Activated CD8-positive, alpha-beta T cell treated with anti-CD3 and anti-CD28 coated beads for 36 hours (primary cell): ENCODE measurements around the gene JAK1. TPM values are rescaled to one million over a fixed set of nuclear protein-coding genes. Genes with fewer than 3 reads are reported as not detected.

Experiments
- ATAC-seq: fragments of 200-7000 bp; cut with Tn5 transposase; one replicate; pipeline ENCODE4 v1.10.0; 2021; ENCODE audit warnings: mild to moderate bottlenecking, moderate library complexity
- CTCF ChIA-PET: fragments of 350-600 bp; sonication (Branson Sonifier 250); formaldehyde crosslinking; loops from one replicate; lab custom pipeline; 2021; ENCODE audit warnings: antibody characterized with exemption; lab: Charles Lee
- POLR2A ChIA-PET: fragments of 350-600 bp; sonication (Branson Sonifier 250); formaldehyde crosslinking; loops from one replicate; lab custom pipeline; 2021; ENCODE audit warnings: antibody characterized with exemption; lab: Charles Lee
- DNase-seq: peaks from one replicate; pipeline ENCODE4 v3.0.0-alpha.2; 2020
- H3K27ac Mint-ChIP-seq: one replicate; pipeline ENCODE4 v1.8.0; 2021; ENCODE audit warnings: mild to moderate bottlenecking, mixed read lengths
- H3K27me3 Mint-ChIP-seq: one replicate; pipeline ENCODE4 v1.8.0; 2021; ENCODE audit warnings: mixed read lengths
- H3K36me3 Mint-ChIP-seq: one replicate; pipeline ENCODE4 v1.8.0; 2021; ENCODE audit warnings: low read depth, mixed read lengths
- H3K4me1 Mint-ChIP-seq: one replicate; pipeline ENCODE4 v1.8.0; 2021; ENCODE audit warnings: low read depth, mixed read lengths
- H3K4me3 Mint-ChIP-seq: one replicate; pipeline ENCODE4 v1.8.0; 2021; ENCODE audit warnings: mild to moderate bottlenecking, moderate library complexity, mixed read lengths
- H3K9me3 Mint-ChIP-seq: one replicate; pipeline ENCODE4 v1.8.0; 2021; ENCODE audit warnings: mixed read lengths
- CTCF ChIP-seq: fragments of 200-600 bp; IDR thresholded peaks from one replicate; pipeline ENCODE4 v1.8.0; 2022; ENCODE audit warnings: antibody characterized with exemption, mild to moderate bottlenecking
- intact Hi-C: fragments of 100-400 bp; cut with micrococcal nuclease; formaldehyde crosslinking; loops from one replicate; pipeline ENCODE4 v1.10.0; 2022
- total RNA-seq, 2 experiments: library from RNA; stranded (reverse); gene quantifications; one replicate each; pipeline ENCODE4 v1.2.3, GENCODE V29; 2021

The JAK1 gene
- total RNA-seq, 2 experiments from 2014 or later: 96.3 to 108 TPM

DNA sequence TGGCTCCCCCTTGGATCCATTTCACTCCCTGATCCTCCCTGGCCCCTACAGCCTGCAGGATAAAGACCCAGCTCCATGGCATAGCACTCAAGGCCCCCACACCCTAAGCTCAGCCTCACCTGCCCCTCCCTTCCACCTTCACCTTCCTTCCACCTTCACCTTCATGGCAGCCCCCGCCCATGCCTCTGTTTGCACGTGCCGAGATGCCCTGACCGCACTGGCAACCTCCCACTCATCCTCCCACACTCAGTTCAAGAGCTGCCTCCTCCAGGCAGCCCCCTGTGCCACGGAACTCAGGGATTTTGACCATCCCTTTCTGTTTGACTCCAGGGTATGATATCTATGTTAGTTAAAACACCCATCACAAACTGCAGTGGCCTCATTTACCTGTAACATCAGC lies 111.7 kb downstream of the JAK1 start:
- H3K9me3 Mint-ChIP-seq: no peaks in the 10 kb centered on the region
- POLR2A ChIA-PET: no interaction called here

GRCh38 chr1:64851664-64852063 lies 114.7 kb downstream of the JAK1 start:
- DNase-seq: no peak
- Mint-ChIP-seq H3K4me3 (no peak overlapping the region), H3K27ac (no peak overlapping the region), H3K4me1 (no peaks in the 10 kb centered on the region), H3K9me3 (no peaks in the 10 kb centered on the region), H3K27me3 (no peaks in the 10 kb centered on the region), H3K36me3 (peaks cover 24% of the 10 kb centered on the region)
- POLR2A ChIA-PET: interaction anchor here (0.5 kb wide), 1 partner anchor 375 kb away, joined by 3 read pairs; no protein-coding TSS in a partner anchor
- CTCF ChIA-PET: no interaction called here
- intact Hi-C loops: no loop called here
- no peak for ATAC-seq
- no peak for TF ChIP-seq CTCF

More for the DNA sequence above, 111.7 kb downstream of the JAK1 start:
- no peak for DNase-seq
- Mint-ChIP-seq H3K27ac (peak overlapping the region; percentile 42), H3K27me3 (no peaks in the 10 kb centered on the region), H3K36me3 (peaks cover 49% of the 10 kb centered on the region), H3K4me1 (peaks cover under 1% of the 10 kb centered on the region), H3K4me3 (no peak overlapping the region)
- TF ChIP-seq CTCF: no peak
- ATAC-seq: no peak
- CTCF ChIA-PET: no interaction called here
- intact Hi-C loops: no loop called here

DNA sequence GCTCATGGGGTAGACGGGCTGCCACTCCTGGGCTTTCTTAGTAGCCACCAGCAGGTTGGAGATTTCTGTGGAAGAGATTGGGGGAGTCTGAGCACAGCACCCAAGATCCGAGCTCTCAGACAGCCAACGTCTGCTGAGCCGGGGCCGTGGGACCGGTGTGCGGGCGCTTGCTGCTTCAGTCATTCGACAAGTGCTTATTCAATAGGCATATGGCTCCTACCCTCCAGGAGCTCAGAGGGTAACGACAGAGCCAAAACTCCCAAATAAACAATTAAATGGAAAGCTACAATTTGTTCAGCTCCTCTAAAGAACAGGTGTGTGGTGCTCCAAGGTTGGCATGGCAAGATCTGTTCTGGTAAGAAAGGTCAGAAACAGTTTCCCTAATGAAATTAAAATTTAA lies 115.5 kb downstream of the JAK1 start:
- no peak for TF ChIP-seq CTCF
- DNase-seq: no peak
- intact Hi-C loops: no loop called here
- Mint-ChIP-seq H3K4me3 (no peak overlapping the region), H3K36me3 (peaks cover 19% of the 10 kb centered on the region), H3K27me3 (no peaks in the 10 kb centered on the region), H3K27ac (no peak overlapping the region), H3K4me1 (no peaks in the 10 kb centered on the region), H3K9me3 (no peaks in the 10 kb centered on the region)
- ChIA-PET CTCF (interaction anchor here (0.7 kb wide), 1 partner anchor 21 kb away, joined by 3 read pairs; no protein-coding TSS in a partner anchor), POLR2A (interaction anchor here (1.0 kb wide), 1 partner anchor 12 kb away, joined by 3 read pairs; no protein-coding TSS in a partner anchor)
- no peak for ATAC-seq

DNA sequence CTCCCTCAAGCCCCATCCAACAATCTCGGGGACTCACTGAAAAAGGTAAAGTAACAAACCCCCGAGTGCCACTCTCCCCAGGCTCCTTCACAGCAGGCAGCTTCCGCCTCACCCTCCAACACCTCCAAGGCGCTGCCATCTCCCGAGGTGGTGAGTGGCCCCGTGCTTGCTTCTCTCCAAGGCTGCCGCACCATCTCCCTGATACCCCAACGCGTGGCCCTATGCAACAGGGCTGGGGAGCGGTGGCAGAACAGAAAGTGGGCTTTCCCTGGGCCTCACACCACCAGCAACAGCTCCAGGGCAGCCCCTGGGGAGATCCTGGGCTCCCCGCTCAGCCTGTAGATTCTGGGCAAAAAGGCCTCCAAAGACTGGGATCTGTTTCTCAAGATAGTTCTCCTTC lies 116.4 kb downstream of the JAK1 start:
- CTCF ChIA-PET: no interaction called here

More for the DNA sequence above, 116.4 kb downstream of the JAK1 start:
- Mint-ChIP-seq H3K27me3 (no peaks in the 10 kb centered on the region), H3K4me3 (no peak overlapping the region), H3K9me3 (no peaks in the 10 kb centered on the region), H3K4me1 (no peaks in the 10 kb centered on the region), H3K27ac (no peak overlapping the region), H3K36me3 (peaks cover 13% of the 10 kb centered on the region)
- DNase-seq (no peak), ATAC-seq (no peak)
- no peak for TF ChIP-seq CTCF
- POLR2A ChIA-PET: interaction anchor here (1.0 kb wide), 1 partner anchor 13 kb away, joined by 3 read pairs; no protein-coding TSS in a partner anchor
- intact Hi-C loops: no loop called here
